Uterus (tissue), 2 donors: Measurements from ENCODE around the gene SGK2.

Source experiments
- CTCF ChIP-seq, 4 experiments: fragments of 200-600 bp in 2 of 4; fragments of 450-650 bp in 2 of 4; sonication (generic) in 2 of 4; IDR thresholded peaks; one replicate each; pipeline ENCODE4 v1.5.1; 2016 to 2019; ENCODE audit warnings: antibody characterized with exemption in 4 of 4, mild to moderate bottlenecking in 2 of 4, moderate library complexity in 1 of 4
- POLR2A ChIP-seq, 2 donors: fragments of 450-650 bp; IDR thresholded peaks; one replicate each; pipeline ENCODE4 v1.6.1; 2016; ENCODE audit warnings: antibody characterized with exemption in 2 of 2, mild to moderate bottlenecking in 1 of 2, moderate library complexity in 1 of 2

GRCh38 chr20:43583982-43584432, 25.2 kb downstream of the SGK2 start:
- TF ChIP-seq CTCF (IDR thresholded peaks at IDR 0.05) (no peak), POLR2A (IDR thresholded peaks at IDR 0.05) (no peak)
